H9 (cell line): ENCODE measurements around the gene UTP25. TPM values are rescaled to one million over a fixed set of nuclear protein-coding genes. Genes with fewer than 3 reads are reported as not detected.

Experiments used
- DNase-seq: peaks from one replicate; pipeline ENCODE4 v3.0.0-alpha.2; 2017
- H2AFZ ChIP-seq: one replicate; pipeline ENCODE4 v1.6.1; 2013; ENCODE audit warnings: mild to moderate bottlenecking, low read length, control low read depth, moderate library complexity
- H2AK5ac ChIP-seq: 2 replicates; pipeline ENCODE4 v1.6.1; 2013; ENCODE audit warnings: low read length, control low read depth, mixed read lengths; ENCODE audit not compliant: insufficient read length
- H2BK120ac ChIP-seq: one replicate; pipeline ENCODE4 v1.6.1; 2013; ENCODE audit warnings: low read depth, mild to moderate bottlenecking, low read length, control low read depth, inconsistent platforms; ENCODE audit not compliant: poor library complexity, severe bottlenecking
- H2BK12ac ChIP-seq: 2 replicates; pipeline ENCODE4 v1.6.1; 2013; ENCODE audit warnings: low read length, control low read depth, mixed read lengths, low read depth; ENCODE audit not compliant: insufficient read length
- H2BK15ac ChIP-seq: 2 replicates; pipeline ENCODE4 v1.6.1; 2013; ENCODE audit warnings: low read depth, low read length, control low read depth
- H2BK20ac ChIP-seq: one replicate; pipeline ENCODE4 v1.6.1; 2013; ENCODE audit warnings: low read depth, mild to moderate bottlenecking, low read length, control low read depth, inconsistent platforms; ENCODE audit not compliant: poor library complexity, severe bottlenecking
- H2BK5ac ChIP-seq: 2 replicates; pipeline ENCODE4 v1.6.1; 2013; ENCODE audit warnings: low read length, control low read depth, mixed read lengths; ENCODE audit not compliant: insufficient read length
- H3K14ac ChIP-seq: 2 replicates; pipeline ENCODE4 v1.6.1; 2013; ENCODE audit warnings: low read length, control low read depth; ENCODE audit not compliant: insufficient read depth
- H3K18ac ChIP-seq: 2 replicates; pipeline ENCODE4 v1.6.1; 2013; ENCODE audit warnings: low read depth, mild to moderate bottlenecking, mixed read lengths, low read length, control low read depth; ENCODE audit not compliant: insufficient read length
- H3K23ac ChIP-seq: 2 replicates; pipeline ENCODE4 v1.6.1; 2013; ENCODE audit warnings: low read length, control low read depth, mixed read lengths, low read depth; ENCODE audit not compliant: insufficient read length
- H3K23me2 ChIP-seq: 2 replicates; pipeline ENCODE4 v1.6.1; 2013; ENCODE audit warnings: low read depth, mild to moderate bottlenecking, mixed read lengths, low read length, control low read depth; ENCODE audit not compliant: insufficient read length, poor library complexity, severe bottlenecking
- H3K27ac ChIP-seq: 2 replicates; pipeline ENCODE4 v1.5.1; 2013; ENCODE audit warnings: low read length, control low read depth, mixed read lengths, low read depth; ENCODE audit not compliant: insufficient read length
- H3K27me3 ChIP-seq: 2 replicates; pipeline ENCODE4 v1.6.1; 2013; ENCODE audit warnings: low read length, control low read depth, inconsistent platforms; ENCODE audit not compliant: insufficient read depth
- H3K4ac ChIP-seq: 2 replicates; pipeline ENCODE4 v1.6.1; 2013; ENCODE audit warnings: low read depth, mild to moderate bottlenecking, control low read depth, inconsistent platforms, low read length, moderate library complexity
- H3K4me1 ChIP-seq: 2 replicates; pipeline ENCODE4 v1.6.1; 2013; ENCODE audit warnings: low read length, control low read depth, inconsistent platforms; ENCODE audit not compliant: insufficient read depth
- H3K4me2 ChIP-seq: 2 replicates; pipeline ENCODE4 v1.6.1; 2013; ENCODE audit warnings: low read length, control low read depth, mixed read lengths; ENCODE audit not compliant: insufficient read length, insufficient read depth
- H3K56ac ChIP-seq: 2 replicates; pipeline ENCODE4 v1.6.1; 2013; ENCODE audit warnings: low read depth, mild to moderate bottlenecking, mixed read lengths, low read length, control low read depth; ENCODE audit not compliant: insufficient read length
- H3K79me1 ChIP-seq: 2 replicates; pipeline ENCODE4 v1.6.1; 2013; ENCODE audit warnings: low read depth, mild to moderate bottlenecking, moderate library complexity, low read length, control low read depth, inconsistent platforms; ENCODE audit not compliant: insufficient read depth, poor library complexity, severe bottlenecking
- H3K79me2 ChIP-seq: 2 replicates; pipeline ENCODE4 v1.6.1; 2013; ENCODE audit warnings: low read length, control low read depth, inconsistent platforms; ENCODE audit not compliant: insufficient read depth
- H3K9ac ChIP-seq: 2 replicates; pipeline ENCODE4 v1.6.1; 2013; ENCODE audit warnings: low read length, control low read depth, mixed read lengths; ENCODE audit not compliant: insufficient read length; ENCODE audit errors: extremely low read depth
- H3K9me3 ChIP-seq: one replicate; pipeline ENCODE4 v1.6.1; 2013; ENCODE audit warnings: low read depth, low read length, inconsistent platforms; ENCODE audit not compliant: control insufficient read depth
- H3T11ph ChIP-seq: one replicate; pipeline ENCODE4 v1.6.1; 2013; ENCODE audit warnings: mild to moderate bottlenecking, low read length, control low read depth, inconsistent platforms
- H4K20me1 ChIP-seq: one replicate; pipeline ENCODE4 v1.6.1; 2013; ENCODE audit not compliant: control insufficient read depth, insufficient read length, insufficient read depth
- H4K5ac ChIP-seq: 2 replicates; pipeline ENCODE4 v1.6.1; 2013; ENCODE audit warnings: low read depth, mild to moderate bottlenecking, mixed read lengths, low read length, control low read depth; ENCODE audit not compliant: insufficient read length
- H4K8ac ChIP-seq: replicated peaks from 2 replicates; pipeline ENCODE4 v1.6.1; 2013; ENCODE audit warnings: low read length, control low read depth, mixed read lengths, low read depth; ENCODE audit not compliant: insufficient read length
- H4K91ac ChIP-seq: 2 replicates; pipeline ENCODE4 v1.6.1; 2013; ENCODE audit warnings: low read depth, mild to moderate bottlenecking, moderate library complexity, mixed read lengths, low read length, control low read depth; ENCODE audit not compliant: insufficient read length
- H3K27ac Mint-ChIP-seq, 3 experiments: 2 replicates in 2 of 3; 3 replicates in 1 of 3; pipeline ENCODE4 v1.8.0; 2020 to 2021; ENCODE audit warnings: mixed read lengths in 3 of 3, mild to moderate bottlenecking in 1 of 3, moderate library complexity in 1 of 3
- H3K27me3 Mint-ChIP-seq: 2 replicates; pipeline ENCODE4 v1.8.0; 2021; ENCODE audit warnings: low read depth, mild to moderate bottlenecking, moderate library complexity, mixed read lengths
- H3K36me3 Mint-ChIP-seq, 3 experiments: 2 replicates in 2 of 3; 3 replicates in 1 of 3; pipeline ENCODE4 v1.8.0; 2020 to 2021; ENCODE audit warnings: low read depth in 3 of 3, mixed read lengths in 3 of 3; ENCODE audit not compliant: insufficient read depth in 1 of 3
- H3K4me1 Mint-ChIP-seq, 2 experiments: 2 replicates each; pipeline ENCODE4 v1.8.0; 2020; ENCODE audit warnings: mixed read lengths in 2 of 2
- H3K4me3 Mint-ChIP-seq, 2 experiments: 2 replicates in 1 of 2; 3 replicates in 1 of 2; pipeline ENCODE4 v1.8.0; 2020 to 2021; ENCODE audit warnings: mild to moderate bottlenecking in 2 of 2, mixed read lengths in 2 of 2, moderate library complexity in 1 of 2
- H3K9me3 Mint-ChIP-seq, 2 experiments: 2 replicates in 1 of 2; 3 replicates in 1 of 2; pipeline ENCODE4 v1.8.0; 2020; ENCODE audit warnings: mild to moderate bottlenecking in 2 of 2, mixed read lengths in 2 of 2, moderate library complexity in 1 of 2
- WGBS: extraction: QIAGEN DNeasy Blood & Tissue Kit; methylation state at CpG from one replicate; pipeline ENCODE4 v1.1.7; 2013; ENCODE audit warnings: missing lambda C conversion rate, low lambda C conversion rate, mixed read lengths; ENCODE audit not compliant: insufficient read length; ENCODE audit errors: extremely low coverage; 5-methylcytosine and 5-hydroxymethylcytosine counted together
- total RNA-seq: library from RNA; stranded (reverse); gene quantifications from 2 replicates; pipeline ENCODE4 v1.2.1, GENCODE V29; 2021
- TF ChIP-seq, protein P1 (sequence below): fragments of 200-600 bp; sonication (generic); conservative IDR thresholded peaks from 3 replicates; pipeline ENCODE4 v1.8.0; 2021; ENCODE audit warnings: antibody characterized with exemption, mild to moderate bottlenecking

Gene UTP25
- total RNA-seq, 1 experiment from 2014 or later, result 12.9 TPM

DNA sequence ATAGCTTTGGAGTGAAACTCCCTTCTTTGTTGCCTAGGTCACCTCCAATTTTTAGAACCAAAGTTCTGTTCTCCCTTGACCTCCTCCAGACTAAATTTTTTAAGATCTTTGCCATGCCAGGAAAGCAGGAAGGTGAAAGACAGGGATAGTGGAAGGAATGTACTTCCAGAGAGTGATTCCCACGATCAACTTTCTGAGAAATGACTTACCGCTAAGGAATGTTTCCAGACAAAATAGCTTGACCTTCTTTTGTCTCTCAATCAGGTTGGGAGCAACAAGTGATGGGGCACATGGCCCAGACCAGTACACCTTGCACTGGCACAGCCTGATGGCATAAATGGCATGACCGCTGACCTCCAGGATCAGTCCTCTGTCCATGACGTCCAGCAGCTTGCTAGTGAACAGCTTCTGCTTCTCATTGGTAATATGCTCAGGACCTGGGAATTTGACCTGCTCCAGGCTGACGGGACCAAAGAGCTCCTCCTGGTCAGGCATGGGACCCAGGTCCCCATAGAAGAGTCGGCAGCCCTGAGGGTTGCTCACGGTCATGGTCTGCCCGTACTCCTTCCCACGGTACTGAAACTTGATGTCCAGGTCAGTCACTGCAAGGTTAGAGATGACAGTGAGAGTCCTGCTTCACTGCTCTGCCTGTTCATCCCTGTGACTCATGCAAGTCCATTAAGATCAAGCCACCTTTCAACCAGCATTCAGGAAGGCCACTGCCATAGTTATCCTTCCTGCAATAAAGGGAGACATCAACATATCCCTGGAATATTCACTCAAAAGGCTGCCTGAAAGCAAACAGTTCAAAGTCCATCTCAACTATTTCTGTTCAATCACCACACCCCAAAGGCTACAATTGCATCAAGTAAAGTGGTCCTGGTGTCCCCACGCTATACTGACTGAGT, 37.2 kb upstream of the UTP25 start:
- Histone ChIP-seq H2AFZ (no peak overlapping the region), H3K23ac (no peak overlapping the region), H4K5ac (no peak overlapping the region), H3K4me2 (no peak overlapping the region), H3K9me3 (no peaks in the 10 kb centered on the region), H3K79me1 (no peaks in the 10 kb centered on the region), H3K9ac (no peak overlapping the region), H3K79me2 (no peaks in the 10 kb centered on the region), H3K18ac (no peak overlapping the region), H4K8ac (no peak overlapping the region), H3K4ac (no peak overlapping the region), H3K23me2 (no peaks in the 10 kb centered on the region), H4K91ac (no peak overlapping the region), H2BK15ac (no peak overlapping the region), H3K14ac (no peak overlapping the region), H3T11ph (no peak overlapping the region), H3K27me3 (no peaks in the 10 kb centered on the region), H3K4me1 (no peaks in the 10 kb centered on the region), H2BK5ac (no peak overlapping the region), H2BK120ac (no peak overlapping the region), H2AK5ac (no peak overlapping the region), H2BK12ac (no peak overlapping the region), H4K20me1 (no peaks in the 10 kb centered on the region), H3K27ac (no peak overlapping the region), H2BK20ac (no peak overlapping the region), H3K56ac (no peak overlapping the region)
- no peaks in the 10 kb centered on the region for H3K9me3 Mint-ChIP-seq
- WGBS, result no CpG with 5 or more reads among the region's 10 CpGs
- no peak for DNase-seq
- H3K4me1 Mint-ChIP-seq, result no peaks in the 10 kb centered on the region
- TF ChIP-seq, protein P1, sequence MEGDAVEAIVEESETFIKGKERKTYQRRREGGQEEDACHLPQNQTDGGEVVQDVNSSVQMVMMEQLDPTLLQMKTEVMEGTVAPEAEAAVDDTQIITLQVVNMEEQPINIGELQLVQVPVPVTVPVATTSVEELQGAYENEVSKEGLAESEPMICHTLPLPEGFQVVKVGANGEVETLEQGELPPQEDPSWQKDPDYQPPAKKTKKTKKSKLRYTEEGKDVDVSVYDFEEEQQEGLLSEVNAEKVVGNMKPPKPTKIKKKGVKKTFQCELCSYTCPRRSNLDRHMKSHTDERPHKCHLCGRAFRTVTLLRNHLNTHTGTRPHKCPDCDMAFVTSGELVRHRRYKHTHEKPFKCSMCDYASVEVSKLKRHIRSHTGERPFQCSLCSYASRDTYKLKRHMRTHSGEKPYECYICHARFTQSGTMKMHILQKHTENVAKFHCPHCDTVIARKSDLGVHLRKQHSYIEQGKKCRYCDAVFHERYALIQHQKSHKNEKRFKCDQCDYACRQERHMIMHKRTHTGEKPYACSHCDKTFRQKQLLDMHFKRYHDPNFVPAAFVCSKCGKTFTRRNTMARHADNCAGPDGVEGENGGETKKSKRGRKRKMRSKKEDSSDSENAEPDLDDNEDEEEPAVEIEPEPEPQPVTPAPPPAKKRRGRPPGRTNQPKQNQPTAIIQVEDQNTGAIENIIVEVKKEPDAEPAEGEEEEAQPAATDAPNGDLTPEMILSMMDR, result no peak
- H3K36me3 Mint-ChIP-seq, result peaks cover 2 to 74% (median 57%) of the 10 kb centered on the region in 3 experiments; a peak in 5 of 7 replicates
- peaks cover 8% of the 10 kb centered on the region for H3K27me3 Mint-ChIP-seq
- H3K4me3 Mint-ChIP-seq, result no peak overlapping the region
- no peak overlapping the region for H3K27ac Mint-ChIP-seq
